ENCODE data around the gene TAX1BP3. TPM values are rescaled to one million over a fixed set of nuclear protein-coding genes. Genes with fewer than 3 reads are reported as not detected.

Gene TAX1BP3
- total and polyA plus RNA-seq, 9 of the 15 experiments (the other 6 are each of a cell fraction or from before 2014, with no cell fraction given): 0.99 to 14.5 (median 6.2) TPM

GRCh38 chr17:3656353-3656752 lies 12.0 kb downstream of the TAX1BP3 start (continued):
- no peak for TF ChIP-seq TCF7L2 (IDR thresholded peaks at IDR 0.05; ENCODE audit: low read depth, low read length)
- TF ChIP-seq RFX1 (IDR thresholded peaks at IDR 0.05): no peak
- no peak for TF ChIP-seq ZNF551 (CRISPR knock-in tag; IDR thresholded peaks at IDR 0.05)
- TF ChIP-seq XRCC3 (IDR thresholded peaks at IDR 0.05): no peak
- no peak for TF ChIP-seq NR3C1 (CRISPR knock-in tag; IDR thresholded peaks at IDR 0.05)

- Histone ChIP-seq H3K9me1 (ENCODE audit: control insufficient read depth, insufficient read depth, low read length) (no peaks in the 10 kb centered on the region), H3K36me3 (ENCODE audit: control insufficient read depth, insufficient read depth, low read length) (no peaks in the 10 kb centered on the region), H3K9ac (ENCODE audit: insufficient read depth in 1 of 2, low read depth in 2 of 2, low read length in 2 of 2) (no peak overlapping the region), H3K4me3 (no peak overlapping the region), H3K27ac (ENCODE audit: extremely low read depth, low read depth, low read length) (no peak overlapping the region), H3K27me3 (ENCODE audit: control insufficient read depth in 2 of 2, insufficient read depth in 2 of 2, low read length in 2 of 2) (no peaks in the 10 kb centered on the region), H2AFZ (ENCODE audit: low read depth, low read length) (no peak overlapping the region), H3K4me1 (replicated peaks in 1 of 2; ENCODE audit: control insufficient read depth in 2 of 2, insufficient read depth in 2 of 2, low read length in 2 of 2) (peaks cover 0 to 30% of the 10 kb centered on the region in 2 experiments; a peak in 2 of 5 replicates), H4K20me1 (replicated peaks; ENCODE audit: control insufficient read depth, insufficient read depth, low read length) (no peaks in the 10 kb centered on the region), H3K4me2 (ENCODE audit: insufficient read depth, low read length) (no peak overlapping the region), H3K79me2 (ENCODE audit: control insufficient read depth, insufficient read depth, low read length) (no peaks in the 10 kb centered on the region), H3K9me3 (replicated peaks; ENCODE audit: control insufficient read depth, insufficient read depth, low read depth, low read length) (no peaks in the 10 kb centered on the region)
- ChIA-PET CTCF (ENCODE audit: low intra/inter-chr PET ratio) (no interaction called here), POLR2A (interaction anchor here (0.6 to 1.1 kb wide), 2 partner anchors 15 to 16 kb away, joined by 3 to 4 read pairs; no protein-coding TSS in a partner anchor)
- in situ Hi-C loops (cut with MboI): no loop called here
- 83% methylated on average over 2 of the region's 11 CpGs for WGBS (ENCODE audit: insufficient coverage, low coverage, missing lambda C conversion rate)
- DNase-seq (ENCODE audit: extremely low read depth in 1 of 4, low spot score in 3 of 4) (no peak), FAIRE-seq (no peak), ATAC-seq (no peak)
- no peak for TF ChIP-seq POLR2AphosphoS5 (IDR thresholded peaks at IDR 0.05; ENCODE audit: control insufficient read depth, insufficient read depth, low read depth, low read length)
- TF ChIP-seq BDP1 (IDR thresholded peaks at IDR 0.05; ENCODE audit: insufficient read depth, insufficient read length): no peak
- no peak for TF ChIP-seq CHAMP1 (IDR thresholded peaks at IDR 0.05)
- no peak for TF ChIP-seq ZNF609 (CRISPR knock-in tag; IDR thresholded peaks at IDR 0.05; ENCODE audit: borderline replicate concordance)
- TF ChIP-seq BRD9 (IDR thresholded peaks at IDR 0.05; ENCODE audit: low read depth, partially characterized antibody): no peak
- TF ChIP-seq EGR1 (conservative IDR thresholded peaks at IDR 0.05): no peak
- intact Hi-C loops (cut with micrococcal nuclease): no loop called here
- no TSS peak for BruUV-seq (replicated peaks)
These were observed 12.6 kb downstream of the TAX1BP3 start for GRCh38 chr17:3655766-3656165.

Measured in K562 (cell line).